Measurements from ENCODE around the gene ABHD16A.

DNA sequence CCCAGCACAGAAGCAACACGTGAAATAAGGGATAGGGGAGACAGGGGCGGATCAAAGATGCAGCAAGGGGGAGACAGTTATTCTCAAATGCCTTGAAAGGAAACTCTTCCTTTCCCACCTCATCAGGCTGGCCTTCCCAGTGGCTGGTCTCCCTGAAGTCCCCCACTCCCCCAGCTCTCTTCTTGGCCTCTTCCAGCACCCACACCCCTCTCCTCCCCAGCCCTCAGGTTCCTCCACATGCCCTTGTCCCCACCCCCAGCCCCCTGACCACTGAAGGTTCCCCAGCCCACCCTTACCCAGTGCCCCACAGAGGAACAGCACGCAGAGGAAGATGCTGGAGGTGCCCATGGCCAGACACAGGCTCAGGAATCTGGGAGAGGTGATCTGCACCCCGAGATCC is 10.3 kb upstream of the ABHD16A start:
- TF ChIP-seq, protein P1, sequence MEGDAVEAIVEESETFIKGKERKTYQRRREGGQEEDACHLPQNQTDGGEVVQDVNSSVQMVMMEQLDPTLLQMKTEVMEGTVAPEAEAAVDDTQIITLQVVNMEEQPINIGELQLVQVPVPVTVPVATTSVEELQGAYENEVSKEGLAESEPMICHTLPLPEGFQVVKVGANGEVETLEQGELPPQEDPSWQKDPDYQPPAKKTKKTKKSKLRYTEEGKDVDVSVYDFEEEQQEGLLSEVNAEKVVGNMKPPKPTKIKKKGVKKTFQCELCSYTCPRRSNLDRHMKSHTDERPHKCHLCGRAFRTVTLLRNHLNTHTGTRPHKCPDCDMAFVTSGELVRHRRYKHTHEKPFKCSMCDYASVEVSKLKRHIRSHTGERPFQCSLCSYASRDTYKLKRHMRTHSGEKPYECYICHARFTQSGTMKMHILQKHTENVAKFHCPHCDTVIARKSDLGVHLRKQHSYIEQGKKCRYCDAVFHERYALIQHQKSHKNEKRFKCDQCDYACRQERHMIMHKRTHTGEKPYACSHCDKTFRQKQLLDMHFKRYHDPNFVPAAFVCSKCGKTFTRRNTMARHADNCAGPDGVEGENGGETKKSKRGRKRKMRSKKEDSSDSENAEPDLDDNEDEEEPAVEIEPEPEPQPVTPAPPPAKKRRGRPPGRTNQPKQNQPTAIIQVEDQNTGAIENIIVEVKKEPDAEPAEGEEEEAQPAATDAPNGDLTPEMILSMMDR (IDR thresholded peaks at IDR 0.05; ENCODE audit: extremely low read depth in 1 of 2, insufficient read depth in 1 of 2, low read depth in 1 of 2, low read length in 2 of 2), result no peak
- no peak for TF ChIP-seq POLR2A (IDR thresholded peaks at IDR 0.05; ENCODE audit: low read depth, low read length)
- no peak for TF ChIP-seq POLR2AphosphoS5 (IDR thresholded peaks at IDR 0.05; ENCODE audit: insufficient read depth, low read depth, low read length)
